Osteocyte (in vitro differentiated cells): Measurements from ENCODE around the gene PLXNA2. TPM values are rescaled to one million over a fixed set of nuclear protein-coding genes. Genes with fewer than 3 reads are reported as not detected.

Source experiments
- DNase-seq: peaks from one replicate; pipeline ENCODE4 v3.0.0; 2021; ENCODE audit warnings: mixed read lengths; ENCODE audit not compliant: unreplicated experiment; ENCODE audit errors: extremely low spot score
- H3K27ac Mint-ChIP-seq: one replicate; pipeline ENCODE4 v1.8.0; 2021; ENCODE audit warnings: mild to moderate bottlenecking, mixed read lengths; ENCODE audit not compliant: unreplicated experiment
- H3K27me3 Mint-ChIP-seq: one replicate; pipeline ENCODE4 v1.8.0; 2021; ENCODE audit warnings: mixed read lengths; ENCODE audit not compliant: unreplicated experiment
- H3K36me3 Mint-ChIP-seq: one replicate; pipeline ENCODE4 v1.8.0; 2021; ENCODE audit warnings: mixed read lengths; ENCODE audit not compliant: unreplicated experiment
- H3K4me1 Mint-ChIP-seq: one replicate; pipeline ENCODE4 v1.8.0; 2021; ENCODE audit warnings: mixed read lengths; ENCODE audit not compliant: unreplicated experiment
- H3K4me3 Mint-ChIP-seq: one replicate; pipeline ENCODE4 v1.8.0; 2021; ENCODE audit warnings: mild to moderate bottlenecking, moderate library complexity, mixed read lengths; ENCODE audit not compliant: unreplicated experiment
- H3K9me3 Mint-ChIP-seq: one replicate; pipeline ENCODE4 v1.8.0; 2021; ENCODE audit warnings: mixed read lengths; ENCODE audit not compliant: unreplicated experiment
- total RNA-seq: library from RNA; stranded (reverse); gene quantifications from 2 replicates; pipeline ENCODE4 v1.2.1, GENCODE V29; 2021
- TF ChIP-seq, protein P1 (sequence below): fragments of 200-600 bp; sonication (generic); IDR thresholded peaks from 2 replicates; pipeline ENCODE4 v1.5.0; 2021; ENCODE audit warnings: antibody characterized with exemption, mild to moderate bottlenecking, moderate library complexity

The PLXNA2 gene
- total RNA-seq, 1 donor from 2014 or later: 19.5 TPM

- H3K4me1 Mint-ChIP-seq: peaks cover 81% of the 10 kb centered on the region
- no peak overlapping the region for H3K27ac Mint-ChIP-seq
- H3K4me3 Mint-ChIP-seq: no peak overlapping the region
- H3K27me3 Mint-ChIP-seq: no peaks in the 10 kb centered on the region
- no peak for DNase-seq
- TF ChIP-seq, protein P1, sequence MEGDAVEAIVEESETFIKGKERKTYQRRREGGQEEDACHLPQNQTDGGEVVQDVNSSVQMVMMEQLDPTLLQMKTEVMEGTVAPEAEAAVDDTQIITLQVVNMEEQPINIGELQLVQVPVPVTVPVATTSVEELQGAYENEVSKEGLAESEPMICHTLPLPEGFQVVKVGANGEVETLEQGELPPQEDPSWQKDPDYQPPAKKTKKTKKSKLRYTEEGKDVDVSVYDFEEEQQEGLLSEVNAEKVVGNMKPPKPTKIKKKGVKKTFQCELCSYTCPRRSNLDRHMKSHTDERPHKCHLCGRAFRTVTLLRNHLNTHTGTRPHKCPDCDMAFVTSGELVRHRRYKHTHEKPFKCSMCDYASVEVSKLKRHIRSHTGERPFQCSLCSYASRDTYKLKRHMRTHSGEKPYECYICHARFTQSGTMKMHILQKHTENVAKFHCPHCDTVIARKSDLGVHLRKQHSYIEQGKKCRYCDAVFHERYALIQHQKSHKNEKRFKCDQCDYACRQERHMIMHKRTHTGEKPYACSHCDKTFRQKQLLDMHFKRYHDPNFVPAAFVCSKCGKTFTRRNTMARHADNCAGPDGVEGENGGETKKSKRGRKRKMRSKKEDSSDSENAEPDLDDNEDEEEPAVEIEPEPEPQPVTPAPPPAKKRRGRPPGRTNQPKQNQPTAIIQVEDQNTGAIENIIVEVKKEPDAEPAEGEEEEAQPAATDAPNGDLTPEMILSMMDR: no peak
- no peaks in the 10 kb centered on the region for H3K9me3 Mint-ChIP-seq
- H3K36me3 Mint-ChIP-seq: peaks cover 7% of the 10 kb centered on the region
These were observed 15.6 kb downstream of the PLXNA2 start for GRCh38 chr1:208228550-208228949.

- no peak for DNase-seq
- Mint-ChIP-seq H3K4me1 (peaks cover 81% of the 10 kb centered on the region), H3K4me3 (no peak overlapping the region), H3K27ac (no peak overlapping the region), H3K9me3 (no peaks in the 10 kb centered on the region), H3K27me3 (no peaks in the 10 kb centered on the region), H3K36me3 (peaks cover 7% of the 10 kb centered on the region)
- TF ChIP-seq, protein P1: no peak
These were observed 16.2 kb downstream of the PLXNA2 start for GRCh38 chr1:208228026-208228425.

DNA sequence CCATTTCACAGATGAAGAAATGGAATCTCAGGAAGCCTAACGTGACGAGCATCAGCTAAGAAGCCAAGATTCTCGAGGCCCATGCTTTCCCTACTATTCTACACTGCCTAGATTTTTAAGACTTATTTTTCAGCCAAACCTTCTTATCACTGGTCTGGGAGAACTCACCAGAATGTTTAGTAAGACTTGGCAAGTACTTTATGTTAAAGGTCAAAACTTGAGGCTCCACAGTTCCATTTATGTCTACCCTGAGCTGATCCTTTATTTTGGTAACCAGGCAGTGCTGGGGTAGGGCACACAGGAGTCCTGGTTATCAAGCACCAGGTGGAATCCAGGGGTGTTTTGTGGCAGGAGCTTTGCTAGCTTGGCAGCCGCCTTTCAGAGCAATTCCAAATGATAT lies 16.8 kb downstream of the PLXNA2 start:
- Mint-ChIP-seq H3K4me3 (no peak overlapping the region), H3K27ac (no peak overlapping the region), H3K9me3 (no peaks in the 10 kb centered on the region), H3K4me1 (peaks cover 75% of the 10 kb centered on the region), H3K36me3 (peaks cover 7% of the 10 kb centered on the region), H3K27me3 (no peaks in the 10 kb centered on the region)
- TF ChIP-seq, protein P1: no peak
- DNase-seq: no peak

DNA sequence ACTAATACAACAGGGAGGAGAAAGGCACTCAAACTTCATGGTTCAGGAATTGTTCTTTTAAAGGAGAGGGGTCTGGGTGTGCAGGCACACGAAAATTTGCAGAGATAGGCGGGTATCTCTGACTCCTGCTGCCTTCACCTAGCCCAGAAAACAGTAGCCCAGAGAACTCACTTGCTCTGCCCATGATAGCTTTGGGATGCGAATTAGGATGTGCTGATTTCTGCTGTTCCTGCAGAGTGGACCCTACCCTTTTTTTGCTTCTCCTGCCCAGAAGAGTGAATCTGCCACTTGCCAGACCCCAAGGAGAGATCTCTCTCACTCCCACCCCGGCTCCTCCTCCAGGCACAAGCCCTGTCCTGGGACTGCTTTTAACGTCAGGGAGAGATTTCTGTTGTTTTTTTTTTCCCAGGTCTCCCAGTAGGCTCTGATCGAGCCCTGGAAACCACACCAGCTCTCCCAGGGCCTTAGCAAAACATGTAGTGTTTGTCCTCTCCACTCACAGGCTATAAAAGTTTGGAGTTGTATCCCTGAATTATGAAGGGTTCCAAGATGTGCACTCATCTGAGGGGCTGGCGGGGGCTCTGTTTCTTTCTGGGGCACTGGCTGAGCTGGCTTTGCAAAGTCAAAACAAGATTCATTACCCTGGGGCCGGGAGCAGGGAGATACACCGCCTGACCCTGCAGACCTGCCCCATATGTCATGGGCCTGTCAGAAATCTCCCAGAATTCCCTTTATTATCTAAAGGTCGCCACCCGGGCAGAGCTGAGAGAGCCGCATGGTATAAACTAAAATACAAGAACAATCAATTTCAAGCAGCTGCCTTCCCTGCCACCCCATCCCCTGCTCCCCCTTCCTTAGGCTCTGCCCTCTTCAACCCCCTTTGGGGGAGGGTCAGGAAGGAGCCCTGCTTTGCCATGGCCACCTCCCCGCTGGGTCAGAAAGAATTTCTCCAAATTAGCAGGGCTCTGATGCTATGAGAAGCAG lies 17.9 kb downstream of the PLXNA2 start:
- Mint-ChIP-seq H3K36me3 (peaks cover 7% of the 10 kb centered on the region), H3K27me3 (no peaks in the 10 kb centered on the region), H3K27ac (peak overlapping the region; percentile 76), H3K4me3 (no peak overlapping the region), H3K4me1 (peaks cover 72% of the 10 kb centered on the region), H3K9me3 (no peaks in the 10 kb centered on the region)
- DNase-seq: no peak
- TF ChIP-seq, protein P1: no peak

- Mint-ChIP-seq H3K4me1 (peaks cover 77% of the 10 kb centered on the region), H3K9me3 (no peaks in the 10 kb centered on the region), H3K27ac (no peak overlapping the region), H3K36me3 (peaks cover 7% of the 10 kb centered on the region), H3K27me3 (no peaks in the 10 kb centered on the region), H3K4me3 (no peak overlapping the region)
- TF ChIP-seq, protein P1: no peak
- no peak for DNase-seq
These were observed 19.9 kb downstream of the PLXNA2 start for GRCh38 chr1:208224192-208224713.
